HFFc6 (cell line): ENCODE measurements around the gene HSD17B11. TPM values are rescaled to one million over a fixed set of nuclear protein-coding genes. Genes with fewer than 3 reads are reported as not detected.
"Not testable (repeated sequence)": the region's sequence is repeated elsewhere in the genome, so short reads cannot be mapped to it uniquely, and the experiment has no call there.

Experiments
- DNase-seq: peaks from one replicate; pipeline ENCODE4 v3.0.0-alpha.2; 2018
- H3K27ac Mint-ChIP-seq: 2 replicates; pipeline ENCODE4 v1.8.0; 2020; ENCODE audit warnings: mild to moderate bottlenecking, mixed read lengths
- H3K27me3 Mint-ChIP-seq: 2 replicates; pipeline ENCODE4 v1.8.0; 2021; ENCODE audit warnings: mild to moderate bottlenecking, moderate library complexity, mixed read lengths; ENCODE audit not compliant: insufficient read depth
- H3K36me3 Mint-ChIP-seq: 2 replicates; pipeline ENCODE4 v1.8.0; 2021; ENCODE audit warnings: low read depth, mixed read lengths
- H3K4me1 Mint-ChIP-seq: 2 replicates; pipeline ENCODE4 v1.8.0; 2020; ENCODE audit warnings: low read depth, mixed read lengths
- H3K4me3 Mint-ChIP-seq: 2 replicates; pipeline ENCODE4 v1.8.0; 2020; ENCODE audit warnings: mild to moderate bottlenecking, moderate library complexity, mixed read lengths
- H3K9me3 Mint-ChIP-seq: 2 replicates; pipeline ENCODE4 v1.8.0; 2020; ENCODE audit warnings: mild to moderate bottlenecking, mixed read lengths
- CTCF ChIP-seq: fragments of 200-600 bp; sonication (generic); IDR thresholded peaks from 2 replicates; pipeline ENCODE4 v1.5.0; 2021; ENCODE audit warnings: antibody characterized with exemption, mild to moderate bottlenecking
- total RNA-seq, 6 experiments: library from RNA; stranded (reverse); fragmentation: NEBNext Ultra II Directional; extraction: Animal tissue kit (Norgen Biotek cat#: 25700); gene quantifications; 2 replicates in 1 of 6; 3 replicates in 5 of 6; pipeline ENCODE4 v1.2.3, GENCODE V29; 2021

The HSD17B11 gene
- total RNA-seq, 6 experiments from 2014 or later = 14.6 to 18.7 (median 16.3) TPM

- H3K27ac Mint-ChIP-seq = no peak overlapping the region
- H3K9me3 Mint-ChIP-seq = no peaks in the 10 kb centered on the region
- H3K4me1 Mint-ChIP-seq = peaks cover 46% of the 10 kb centered on the region
- H3K36me3 Mint-ChIP-seq = no peaks in the 10 kb centered on the region
- no peak for DNase-seq
- no peak overlapping the region for H3K4me3 Mint-ChIP-seq
- TF ChIP-seq CTCF = no peak
- H3K27me3 Mint-ChIP-seq = no peaks in the 10 kb centered on the region
Observed at GRCh38 chr4:87410157-87410556, 19.2 kb upstream of the HSD17B11 start.

GRCh38 chr4:87409420-87409939 is 18.5 kb upstream of the HSD17B11 start:
- no peak for TF ChIP-seq CTCF
- no peak overlapping the region for H3K4me3 Mint-ChIP-seq
- no peaks in the 10 kb centered on the region for H3K27me3 Mint-ChIP-seq
- no peak for DNase-seq
- peaks cover 46% of the 10 kb centered on the region for H3K4me1 Mint-ChIP-seq
- no peaks in the 10 kb centered on the region for H3K9me3 Mint-ChIP-seq
- H3K36me3 Mint-ChIP-seq = no peaks in the 10 kb centered on the region
- H3K27ac Mint-ChIP-seq = no peak overlapping the region

- not testable (repeated sequence) for DNase-seq, H3K27ac Mint-ChIP-seq, H3K27me3 Mint-ChIP-seq, H3K4me3 Mint-ChIP-seq, H3K9me3 Mint-ChIP-seq, H3K36me3 Mint-ChIP-seq
- H3K4me1 Mint-ChIP-seq = peaks cover 65% of the 10 kb centered on the region
Observed at GRCh38 chr4:87406902-87407301, 15.9 kb upstream of the HSD17B11 start.

- peaks cover 6% of the 10 kb centered on the region for H3K9me3 Mint-ChIP-seq
- H3K4me3 Mint-ChIP-seq = no peak overlapping the region
- H3K36me3 Mint-ChIP-seq = peaks cover 5% of the 10 kb centered on the region; the same call in 1 of the 2 replicates
- H3K27ac Mint-ChIP-seq = no peak overlapping the region
- no peak for DNase-seq
- peaks cover 67% of the 10 kb centered on the region for H3K4me1 Mint-ChIP-seq
- no peaks in the 10 kb centered on the region for H3K27me3 Mint-ChIP-seq
- TF ChIP-seq CTCF = no peak
Observed at GRCh38 chr4:87406462-87406861, 15.5 kb upstream of the HSD17B11 start.

DNA sequence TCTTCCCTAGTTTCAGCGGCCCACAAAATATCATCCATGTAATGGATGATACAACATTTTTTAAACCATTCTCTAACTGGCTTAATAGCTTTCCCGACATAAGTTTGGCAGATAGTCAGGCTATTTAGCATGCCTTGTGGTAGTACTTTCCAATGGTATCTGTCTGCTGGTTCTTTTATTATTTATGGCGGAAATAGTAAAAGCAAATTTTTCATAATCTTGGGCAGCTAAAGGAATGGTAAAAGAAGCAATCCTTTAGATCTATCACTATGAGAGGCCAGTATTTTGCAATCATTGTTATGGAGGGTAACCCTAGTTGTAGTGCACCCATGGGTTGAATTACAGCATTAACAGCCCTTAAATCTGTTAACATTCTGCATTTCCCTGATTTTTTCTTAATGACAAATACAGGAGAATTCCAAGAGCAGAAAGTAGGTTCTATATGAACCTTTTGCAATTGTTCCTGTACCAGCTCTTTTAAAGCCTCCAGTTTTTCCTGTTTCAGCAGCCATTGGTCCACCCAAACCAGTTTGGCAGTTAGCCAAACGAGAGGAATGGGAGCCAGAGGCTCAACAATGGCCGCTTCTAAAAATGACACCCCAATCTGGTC is 14.3 kb upstream of the HSD17B11 start:
- no peak overlapping the region for H3K27ac Mint-ChIP-seq
- peaks cover 5% of the 10 kb centered on the region; the same call in 1 of the 2 replicates for H3K36me3 Mint-ChIP-seq
- H3K27me3 Mint-ChIP-seq = no peaks in the 10 kb centered on the region
- TF ChIP-seq CTCF = no peak
- peaks cover 59% of the 10 kb centered on the region for H3K4me1 Mint-ChIP-seq
- no peak for DNase-seq
- no peak overlapping the region for H3K4me3 Mint-ChIP-seq
- H3K9me3 Mint-ChIP-seq = peaks cover 6% of the 10 kb centered on the region

DNA sequence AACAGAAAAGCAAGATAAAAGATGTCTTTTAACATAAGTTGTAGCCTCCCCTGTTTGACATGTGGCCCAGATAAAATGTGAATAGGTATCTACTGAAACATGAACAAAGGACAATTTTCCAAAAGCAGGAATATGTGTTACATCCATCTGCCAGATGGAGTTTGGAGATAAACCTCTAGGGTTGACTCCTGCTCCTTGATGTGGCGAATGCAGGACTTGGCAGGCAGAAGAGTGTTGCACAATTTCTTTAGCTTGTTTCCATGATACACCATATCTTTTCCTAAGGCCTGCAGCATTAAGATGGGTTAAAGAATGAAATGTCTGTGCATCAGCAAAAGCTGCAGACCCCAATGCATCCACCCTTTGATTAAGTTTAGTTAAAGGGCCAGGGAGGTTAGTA is 12.7 kb upstream of the HSD17B11 start:
- not testable (repeated sequence) for H3K27me3 Mint-ChIP-seq, H3K9me3 Mint-ChIP-seq, H3K36me3 Mint-ChIP-seq, H3K27ac Mint-ChIP-seq, H3K4me3 Mint-ChIP-seq
- peaks cover 45% of the 10 kb centered on the region for H3K4me1 Mint-ChIP-seq
- peak; percentile 41 for DNase-seq
